ENCODE data around the gene RBBP8.
"Not testable (repeated sequence)": the region's sequence is repeated elsewhere in the genome, so short reads cannot be mapped to it uniquely, and the experiment has no call there.

Gene RBBP8

GRCh38 chr18:22939649-22940048 is 6.5 kb downstream of the RBBP8 start:
- TF ChIP-seq CTCF (conservative IDR thresholded peaks at IDR 0.05; ENCODE audit: low read depth, low read length): no peak
- DNase-seq (ENCODE audit: low read depth): no peak
- no peak overlapping the region for H3K4me3 ChIP-seq (ENCODE audit: low read depth, low read length)

DNA sequence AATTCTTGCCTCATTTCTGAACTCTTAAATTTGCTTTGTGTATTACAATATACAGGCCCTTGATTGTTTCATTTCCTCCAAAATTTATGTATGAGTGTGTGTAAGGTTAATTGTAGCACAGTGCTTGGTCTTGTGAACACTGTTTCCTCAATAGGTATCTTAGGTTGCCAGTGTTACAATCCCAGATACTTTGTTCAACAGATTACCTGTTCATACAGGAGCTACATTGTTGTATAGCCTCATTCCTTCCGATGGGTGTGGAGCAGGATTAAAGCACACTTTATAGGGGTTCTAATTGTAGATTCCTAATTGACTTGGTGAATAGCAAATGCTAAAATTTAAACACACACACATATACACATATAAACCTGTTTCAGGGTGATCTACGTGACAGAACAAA is 10.7 kb downstream of the RBBP8 start:
- H3K4me3 ChIP-seq (ENCODE audit: low read depth, low read length): no peak overlapping the region
- no peak for TF ChIP-seq CTCF (conservative IDR thresholded peaks at IDR 0.05; ENCODE audit: low read depth, low read length)
- no peak for DNase-seq (ENCODE audit: low read depth)

DNA sequence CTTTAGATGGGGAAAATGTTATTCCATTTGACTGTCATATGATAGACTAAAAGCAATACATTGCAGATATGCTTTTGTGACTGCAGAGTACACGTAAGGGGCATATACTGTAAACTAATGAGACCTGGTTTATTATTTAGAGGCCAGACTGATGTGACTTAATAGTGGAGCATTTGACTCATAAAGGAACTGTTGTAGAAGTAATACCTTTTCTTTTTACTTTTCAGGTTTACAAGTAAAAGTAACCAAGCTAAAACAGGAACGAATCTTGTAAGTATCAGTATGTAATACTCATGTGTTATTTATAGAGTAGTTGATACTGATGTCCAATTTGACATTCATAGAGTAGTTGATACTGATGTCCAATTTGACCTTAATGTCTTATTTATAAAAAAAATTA is 13.1 kb downstream of the RBBP8 start:
- TF ChIP-seq CTCF (conservative IDR thresholded peaks at IDR 0.05; ENCODE audit: low read depth, low read length): no peak
- no peak overlapping the region for H3K4me3 ChIP-seq (ENCODE audit: low read depth, low read length)
- no peak for DNase-seq (ENCODE audit: low read depth)

- no peak overlapping the region for H3K4me3 ChIP-seq (ENCODE audit: low read depth, low read length)
- no peak for TF ChIP-seq CTCF (conservative IDR thresholded peaks at IDR 0.05; ENCODE audit: low read depth, low read length)
- DNase-seq (ENCODE audit: low read depth): peak; percentile 15
Measured at GRCh38 chr18:22946846-22947245, 13.7 kb downstream of the RBBP8 start.

DNA sequence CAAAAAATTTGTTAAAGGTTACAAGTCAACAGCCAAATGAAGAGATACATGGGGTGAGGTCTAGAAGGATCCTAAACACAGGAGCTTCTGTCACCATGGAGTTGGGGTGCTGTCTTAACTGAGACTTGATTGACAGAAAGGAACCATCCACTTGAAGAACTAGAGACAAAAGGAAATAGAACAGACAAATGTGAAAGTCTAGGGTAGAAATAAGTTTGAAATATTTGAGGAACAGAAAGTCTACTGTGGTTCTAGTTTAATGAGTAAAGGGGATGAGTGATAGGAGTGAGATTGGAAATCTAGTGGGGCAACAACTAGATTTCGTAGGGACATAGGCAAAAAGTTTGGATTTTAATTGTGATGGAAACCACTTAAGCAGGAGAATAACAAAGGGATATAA is 18.7 kb downstream of the RBBP8 start:
- TF ChIP-seq CTCF (conservative IDR thresholded peaks at IDR 0.05; ENCODE audit: low read depth, low read length): no peak
- DNase-seq (ENCODE audit: low read depth): no peak
- H3K4me3 ChIP-seq (ENCODE audit: low read depth, low read length): no peak overlapping the region

DNA sequence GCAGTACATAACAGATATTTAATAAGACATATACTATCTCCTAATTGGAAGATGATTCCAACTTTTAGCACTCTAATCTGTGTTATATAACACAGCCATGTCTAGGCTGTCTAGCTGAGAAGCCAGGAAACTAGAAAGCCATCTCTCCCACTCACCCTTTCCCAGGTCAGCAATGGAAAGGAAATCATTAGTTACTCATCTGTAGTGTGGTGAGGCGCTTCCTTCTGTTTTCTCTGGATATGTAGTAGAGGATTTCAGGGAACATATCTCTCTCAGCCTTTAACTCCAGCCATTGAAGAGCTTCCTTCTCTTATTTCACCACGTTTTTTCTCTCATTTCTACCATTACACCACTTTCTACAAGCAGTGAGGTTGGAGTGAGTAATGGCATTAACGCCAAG is 19.4 kb downstream of the RBBP8 start:
- DNase-seq (ENCODE audit: low read depth): no peak
- no peak overlapping the region for H3K4me3 ChIP-seq (ENCODE audit: low read depth, low read length)
- no peak for TF ChIP-seq CTCF (conservative IDR thresholded peaks at IDR 0.05; ENCODE audit: low read depth, low read length)

- not testable (repeated sequence) for H3K4me3 ChIP-seq (ENCODE audit: low read depth, low read length); DNase-seq (ENCODE audit: low read depth)
Measured at GRCh38 chr18:22953982-22954381, 20.9 kb downstream of the RBBP8 start.

- TF ChIP-seq CTCF (conservative IDR thresholded peaks at IDR 0.05; ENCODE audit: low read depth, low read length): no peak
Measured at GRCh38 chr18:22956226-22956625, 23.1 kb downstream of the RBBP8 start.

More at GRCh38 chr18:22956226-22956625, 23.1 kb downstream of the RBBP8 start:
- no peak for DNase-seq (ENCODE audit: low read depth)
- H3K4me3 ChIP-seq (ENCODE audit: low read depth, low read length): no peak overlapping the region

Data from choroid plexus epithelial cell (primary cell).